H1 (cell line): ENCODE measurements around the gene FKRP. TPM values are rescaled to one million over a fixed set of nuclear protein-coding genes. Genes with fewer than 3 reads are reported as not detected.

Source experiments
- CTCF ChIA-PET: fragments of 300-600 bp; sonication (Branson Sonifier 250); formaldehyde crosslinking; loops from one replicate; lab custom pipeline; 2021; ENCODE audit not compliant: partially characterized antibody; lab: Charles Lee
- POLR2A ChIA-PET: fragments of 300-600 bp; sonication (Branson Sonifier 250); formaldehyde crosslinking; loops from one replicate; lab custom pipeline; 2021; ENCODE audit warnings: inconsistent platforms; ENCODE audit not compliant: partially characterized antibody; lab: Charles Lee
- DNase-seq, 2 experiments: peaks; one replicate each; pipeline versions ENCODE4 v3.0.0 to v3.0.0-alpha.2; 2010 to 2022; ENCODE audit warnings: low spot score in 2 of 2, low read depth in 1 of 2, mixed read lengths in 1 of 2
- FAIRE-seq: peaks from 2 replicates; lab custom pipeline; 2011; peaks lifted over from hg19 to GRCh38; lab: Jason Lieb, UNC
- H2AFZ ChIP-seq: 2 replicates; pipeline ENCODE4 v1.8.1; 2012; ENCODE audit warnings: low read length, inconsistent platforms
- H2AK5ac ChIP-seq: 2 replicates; pipeline ENCODE4 v1.6.1; 2013; ENCODE audit warnings: low read depth, low read length
- H2BK120ac ChIP-seq: replicated peaks from 2 replicates; pipeline ENCODE3; 2013; ENCODE audit warnings: low read depth, low read length, inconsistent platforms
- H2BK12ac ChIP-seq: 2 replicates; pipeline ENCODE4 v1.6.1; 2013; ENCODE audit warnings: low read depth, low read length
- H2BK15ac ChIP-seq: 2 replicates; pipeline ENCODE4 v1.6.1; 2013; ENCODE audit warnings: low read length
- H2BK20ac ChIP-seq: 2 replicates; pipeline ENCODE4 v1.6.1; 2013; ENCODE audit warnings: low read length
- H2BK5ac ChIP-seq: 2 replicates; pipeline ENCODE4 v1.6.1; 2013; ENCODE audit warnings: low read depth, low read length
- H3K14ac ChIP-seq: 2 replicates; pipeline ENCODE4 v1.6.1; 2013; ENCODE audit warnings: inconsistent platforms; ENCODE audit not compliant: insufficient read length
- H3K18ac ChIP-seq: 2 replicates; pipeline ENCODE4 v1.6.1; 2013; ENCODE audit warnings: low read length; ENCODE audit errors: extremely low read depth
- H3K23ac ChIP-seq: 2 replicates; pipeline ENCODE4 v1.6.1; 2013; ENCODE audit warnings: inconsistent platforms; ENCODE audit not compliant: insufficient read length
- H3K23me2 ChIP-seq: 2 replicates; pipeline ENCODE4 v1.6.1; 2013; ENCODE audit warnings: low read depth, low read length
- H3K27ac ChIP-seq: 2 replicates; pipeline ENCODE4 v1.6.1; 2011; ENCODE audit warnings: low read depth, low read length, inconsistent platforms
- H3K27me3 ChIP-seq, 4 experiments: replicated peaks in 1 of 4; 1 replicate in 1 of 4; 2 replicates in 3 of 4; pipeline versions ENCODE4 v1.6.1 to v1.8.1; 2011 to 2013; ENCODE audit warnings: low read length in 3 of 4, mild to moderate bottlenecking in 3 of 4, inconsistent platforms in 2 of 4, mixed read lengths in 2 of 4, moderate library complexity in 1 of 4; ENCODE audit not compliant: control insufficient read depth in 3 of 4, insufficient read depth in 3 of 4; ENCODE audit errors: extremely low read depth in 1 of 4
- H3K36me3 ChIP-seq, 4 experiments: 2 replicates each; pipeline versions ENCODE4 v1.6.1 to v1.8.1; 2011 to 2013; ENCODE audit warnings: mild to moderate bottlenecking in 4 of 4, low read length in 3 of 4, moderate library complexity in 2 of 4, control low read depth in 1 of 4, inconsistent platforms in 1 of 4; ENCODE audit not compliant: insufficient read depth in 4 of 4, control insufficient read depth in 2 of 4
- H3K4ac ChIP-seq: replicated peaks from 2 replicates; pipeline ENCODE3; 2013; ENCODE audit warnings: low read length, low read depth, mixed read lengths, inconsistent platforms; ENCODE audit not compliant: insufficient read length
- H3K4me1 ChIP-seq, 4 experiments: replicated peaks in 1 of 4; 1 replicate in 1 of 4; 2 replicates in 3 of 4; pipeline versions ENCODE4 v1.6.1 to v1.8.1; 2011 to 2013; ENCODE audit warnings: low read length in 3 of 4, inconsistent platforms in 2 of 4, mixed read lengths in 1 of 4; ENCODE audit not compliant: insufficient read depth in 4 of 4, control insufficient read depth in 3 of 4
- H3K4me2 ChIP-seq, 2 experiments: 2 replicates each; pipeline versions ENCODE4 v1.6.1 to v1.8.1; 2011 to 2013; ENCODE audit warnings: low read depth in 2 of 2, low read length in 2 of 2, control low read depth in 1 of 2, inconsistent platforms in 1 of 2, mild to moderate bottlenecking in 1 of 2; ENCODE audit not compliant: insufficient read depth in 1 of 2
- H3K4me3 ChIP-seq, 4 experiments: fragments of 200-600, 300-600 bp in 1 of 4; sonication (generic), shearing (Covaris generic), sonication (Bioruptor Twin) in 1 of 4; 2 replicates each; pipeline versions ENCODE4 v1.5.1 to v1.8.1; 2011 to 2016; ENCODE audit warnings: low read length in 4 of 4, low read depth in 3 of 4, control low read depth in 2 of 4, inconsistent platforms in 2 of 4, mild to moderate bottlenecking in 2 of 4, mixed read lengths in 1 of 4, moderate library complexity in 1 of 4; ENCODE audit not compliant: insufficient read depth in 2 of 4; ENCODE audit errors: extremely low read depth in 1 of 4
- H3K56ac ChIP-seq: replicated peaks from 2 replicates; pipeline ENCODE3; 2013; ENCODE audit warnings: low read depth, mild to moderate bottlenecking, mixed read lengths, low read length, inconsistent platforms; ENCODE audit not compliant: insufficient read length
- H3K79me1 ChIP-seq: 2 replicates; pipeline ENCODE4 v1.6.1; 2013; ENCODE audit warnings: low read depth, low read length, control low read depth
- H3K79me2 ChIP-seq, 2 experiments: 2 replicates each; pipeline versions ENCODE4 v1.6.1 to v1.8.1; 2012 to 2013; ENCODE audit warnings: low read length in 2 of 2, mild to moderate bottlenecking in 2 of 2, inconsistent platforms in 1 of 2; ENCODE audit not compliant: insufficient read depth in 2 of 2, control insufficient read depth in 1 of 2
- H3K9ac ChIP-seq, 4 experiments: replicated peaks in 1 of 4; 1 replicate in 1 of 4; 2 replicates in 3 of 4; pipeline versions ENCODE4 v1.6.1 to v1.8.1; 2011 to 2013; ENCODE audit warnings: low read depth in 3 of 4, low read length in 3 of 4, control low read depth in 2 of 4, mild to moderate bottlenecking in 2 of 4, moderate library complexity in 2 of 4, inconsistent platforms in 1 of 4; ENCODE audit errors: extremely low read depth in 1 of 4
- H3K9me3 ChIP-seq, 2 experiments: 2 replicates each; pipeline versions ENCODE4 v1.6.1 to v1.8.1; 2012 to 2013; ENCODE audit warnings: mild to moderate bottlenecking in 2 of 2, moderate library complexity in 2 of 2, control low read depth in 1 of 2, inconsistent platforms in 1 of 2, low read depth in 1 of 2, low read length in 1 of 2, mixed read lengths in 1 of 2; ENCODE audit not compliant: insufficient read depth in 2 of 2
- H4K20me1 ChIP-seq, 2 experiments: replicated peaks in 1 of 2; 2 replicates each; pipeline versions ENCODE3 to v1.8.1; 2011 to 2013; ENCODE audit warnings: inconsistent platforms in 2 of 2, low read length in 2 of 2, mild to moderate bottlenecking in 1 of 2; ENCODE audit not compliant: insufficient read depth in 2 of 2, control insufficient read depth in 1 of 2
- H4K5ac ChIP-seq: 2 replicates; pipeline ENCODE4 v1.6.1; 2013; ENCODE audit warnings: low read length, low read depth, mixed read lengths, inconsistent platforms; ENCODE audit not compliant: insufficient read length
- H4K8ac ChIP-seq: 2 replicates; pipeline ENCODE4 v1.8.0; 2013; ENCODE audit warnings: mild to moderate bottlenecking, moderate library complexity, low read length, inconsistent platforms; ENCODE audit not compliant: insufficient read depth; ENCODE audit errors: extremely low read depth
- H4K91ac ChIP-seq: replicated peaks from 2 replicates; pipeline ENCODE3; 2013; ENCODE audit warnings: low read length, mixed read lengths, inconsistent platforms; ENCODE audit not compliant: insufficient read length
- BACH1 ChIP-seq: IDR thresholded peaks from 2 replicates; pipeline ENCODE4 v1.6.1; 2012; ENCODE audit warnings: low read length, improper control_type of control experiment
- CREB1 ChIP-seq: IDR thresholded peaks from 2 replicates; pipeline ENCODE4 v1.6.1; 2012; ENCODE audit warnings: inconsistent platforms
- CTCF ChIP-seq, 3 experiments: IDR thresholded peaks; 1 replicate in 2 of 3; 2 replicates in 1 of 3; pipeline versions ENCODE4 v1.5.1 to v1.6.1; 2011; ENCODE audit warnings: low read length in 3 of 3, mild to moderate bottlenecking in 3 of 3, inconsistent platforms in 2 of 3, low read depth in 1 of 3, moderate library complexity in 1 of 3; ENCODE audit not compliant: insufficient read depth in 1 of 3; ENCODE audit errors: control extremely low read depth in 1 of 3
- JUND ChIP-seq: IDR thresholded peaks from 2 replicates; pipeline ENCODE4 v1.6.1; 2011; ENCODE audit warnings: mild to moderate bottlenecking, improper control_type of control experiment, low read length
- NRF1 ChIP-seq: IDR thresholded peaks from 2 replicates; pipeline ENCODE4 v1.6.1; 2011; ENCODE audit warnings: mild to moderate bottlenecking, low read depth, low read length, improper control_type of control experiment
- RAD21 ChIP-seq, 2 experiments: IDR thresholded peaks in 1 of 2; conservative IDR thresholded peaks in 1 of 2; 2 replicates each; pipeline ENCODE4 v1.6.1; 2011; ENCODE audit warnings: low read depth in 2 of 2, low read length in 2 of 2, improper control_type of control experiment in 1 of 2, inconsistent platforms in 1 of 2, mild to moderate bottlenecking in 1 of 2, moderate library complexity in 1 of 2
- TAF7 ChIP-seq: optimal IDR thresholded peaks from 2 replicates; pipeline ENCODE3; 2011; ENCODE audit warnings: low read depth, mild to moderate bottlenecking, inconsistent platforms, low read length, moderate library complexity, borderline replicate concordance
- WGBS, 2 experiments: shearing (Covaris generic) in 1 of 2; methylation state at CpG; one replicate each; pipeline versions ENCODE4 v1.1.6 to v1.1.7; 2013 to 2015; ENCODE audit warnings: low lambda C conversion rate in 2 of 2, mixed read lengths in 2 of 2, inconsistent platforms in 1 of 2, low coverage in 1 of 2, missing lambda C conversion rate in 1 of 2; ENCODE audit not compliant: insufficient replicate concordance in 2 of 2, insufficient coverage in 1 of 2, insufficient read length in 1 of 2; ENCODE audit errors: extremely low coverage in 1 of 2, missing lambda C conversion rate in 1 of 2; 5-methylcytosine and 5-hydroxymethylcytosine counted together
- polyA plus RNA-seq, 7 experiments: library from polyadenylated mRNA; depleted of rRNA in 3 of 7; stranded (reverse) in 5 of 7; unstranded in 2 of 7; fragments of >200 nt in 5 of 7; fragments of 200-250 nt in 2 of 7; gene quantifications; 1 replicate in 5 of 7; 2 replicates in 1 of 7; 4 replicates in 1 of 7; pipeline versions ENCODE4 v1.2.1 to v1.2.3, GENCODE V29; 2011 to 2013; ENCODE audit warnings: missing spikeins in 2 of 7, mixed read lengths in 2 of 7
- total RNA-seq: library from RNA; stranded (reverse); fragmentation: NEBNext Ultra II Directional; extraction: Animal tissue kit (Norgen Biotek cat#: 25700); gene quantifications from 2 replicates; pipeline ENCODE4 v1.2.1, GENCODE V29; 2021

FKRP gene
- total and polyA plus RNA-seq, 2 of the 8 experiments (the other 6 are each of a cell fraction or from before 2014, with no cell fraction given): 17.1 to 24.4 TPM

- Histone ChIP-seq H3K4me3 (peak overlapping the region; percentile 63 to 94 (median 81)), H2BK12ac (no peak overlapping the region), H3K4ac (peak overlapping the region; percentile 61), H2BK15ac (no peak overlapping the region), H2AFZ (no peak overlapping the region), H3K4me1 (peaks cover 0 to 15% (median 6%) of the 10 kb centered on the region in 4 experiments; a peak in 5 of 7 replicates), H3K79me1 (0 out of 2 replicates have a peak, but pooled peaks cover 4% of the 10 kb centered on the region), H4K5ac (peak overlapping the region; percentile 78), H3K36me3 (peaks cover 2 to 14% (median 9%) of the 10 kb centered on the region in 4 experiments; a peak in 5 of 8 replicates), H2BK120ac (no peak overlapping the region), H3K4me2 (peak overlapping the region; percentile 91), H4K91ac (no peak overlapping the region), H2AK5ac (no peak overlapping the region), H3K27ac (no peak overlapping the region), H3K23me2 (peaks cover 13% of the 10 kb centered on the region; the same call in 1 of the 2 replicates), H3K14ac (no peak overlapping the region), H4K8ac (peak overlapping the region; percentile 59; the same call in 1 of the 2 replicates), H3K27me3 (no peaks in the 10 kb centered on the region), H4K20me1 (peaks cover 0 to 10% of the 10 kb centered on the region in 2 experiments), H3K9me3 (no peaks in the 10 kb centered on the region), H3K23ac (no peak overlapping the region), H3K9ac (peak overlapping the region; percentile 34 to 74 (median 46)), H3K56ac (no peak overlapping the region), H3K18ac (peak overlapping the region; percentile 71), H2BK20ac (no peak overlapping the region), H2BK5ac (peak overlapping the region; percentile 85; the same call in 1 of the 2 replicates), H3K79me2 (peaks cover 0 to 19% of the 10 kb centered on the region in 2 experiments; a peak in 2 of 4 replicates)
- POLR2A ChIA-PET: interaction anchor here (0.7 to 4.7 kb wide), 15 partner anchors 8 to 71 kb away, joined by 3 to 18 read pairs (median 4); partner anchors contain the start of genes DACT3 and SLC1A5
- peak; percentile 20 to 45 (median 25) for TF ChIP-seq CTCF (IDR thresholded peaks at IDR 0.05; ENCODE audit: control extremely low read depth in 1 of 3, insufficient read depth in 1 of 3, low read depth in 1 of 3, low read length in 3 of 3)
- peak in 1 of 2 experiments; percentile 42; a peak in 2 of 4 replicates for TF ChIP-seq RAD21 (IDR thresholded peaks at IDR 0.05 in 1 of 2, conservative IDR thresholded peaks at IDR 0.05 in 1 of 2; ENCODE audit: low read depth in 2 of 2, low read length in 2 of 2)
- no peak for TF ChIP-seq BACH1
- TF ChIP-seq CREB1: no peak
- TF ChIP-seq NRF1: no peak
- TF ChIP-seq JUND: no peak
- no peak for TF ChIP-seq TAF7
- CTCF ChIA-PET: interaction anchor here (0.6 to 7.5 kb wide), 12 partner anchors 9 to 294 kb away, joined by 3 to 46 read pairs (median 3); no protein-coding TSS in a partner anchor
- FAIRE-seq: no peak
- DNase-seq: peak in 1 of 2 experiments; percentile 77
- 3% methylated on average over 22 of the region's 42 CpGs; no CpG with 5 or more reads in 1 of the 2 experiments for WGBS, 2 experiments
Measured at GRCh38 chr19:46715975-46716671, 29.7 kb upstream of the FKRP start.
